ENCODE results near the gene COL2A1.

DNA sequence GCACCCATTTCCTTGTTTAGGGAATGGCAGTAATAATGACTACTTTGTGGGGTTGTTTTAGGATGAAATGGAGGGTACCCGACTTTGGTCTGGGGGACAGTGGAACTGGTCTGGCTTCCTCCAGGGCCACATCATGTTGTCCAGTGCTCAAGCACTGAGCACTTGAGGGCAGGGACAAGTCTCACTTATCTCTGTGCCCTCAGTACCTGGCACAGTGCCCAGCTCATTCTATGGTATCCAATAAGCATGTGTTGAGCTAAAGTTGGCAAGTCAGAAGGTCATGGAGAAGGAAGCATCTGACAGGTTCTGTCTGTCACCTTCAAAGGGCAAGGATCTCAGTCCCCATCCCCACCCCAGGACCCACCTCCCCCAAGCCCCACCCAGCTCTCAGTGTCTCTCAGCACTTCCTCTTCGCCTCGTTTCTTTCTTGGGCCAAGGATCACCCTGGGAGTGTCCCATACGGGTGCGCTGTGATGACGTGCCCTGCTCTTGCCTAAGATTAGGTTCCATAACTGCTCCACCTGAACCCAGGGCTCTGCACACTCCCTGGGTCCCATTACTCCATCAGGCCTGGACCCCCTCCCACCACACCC lies 65.2 kb downstream of the COL2A1 start:
- TF ChIP-seq, protein P1, sequence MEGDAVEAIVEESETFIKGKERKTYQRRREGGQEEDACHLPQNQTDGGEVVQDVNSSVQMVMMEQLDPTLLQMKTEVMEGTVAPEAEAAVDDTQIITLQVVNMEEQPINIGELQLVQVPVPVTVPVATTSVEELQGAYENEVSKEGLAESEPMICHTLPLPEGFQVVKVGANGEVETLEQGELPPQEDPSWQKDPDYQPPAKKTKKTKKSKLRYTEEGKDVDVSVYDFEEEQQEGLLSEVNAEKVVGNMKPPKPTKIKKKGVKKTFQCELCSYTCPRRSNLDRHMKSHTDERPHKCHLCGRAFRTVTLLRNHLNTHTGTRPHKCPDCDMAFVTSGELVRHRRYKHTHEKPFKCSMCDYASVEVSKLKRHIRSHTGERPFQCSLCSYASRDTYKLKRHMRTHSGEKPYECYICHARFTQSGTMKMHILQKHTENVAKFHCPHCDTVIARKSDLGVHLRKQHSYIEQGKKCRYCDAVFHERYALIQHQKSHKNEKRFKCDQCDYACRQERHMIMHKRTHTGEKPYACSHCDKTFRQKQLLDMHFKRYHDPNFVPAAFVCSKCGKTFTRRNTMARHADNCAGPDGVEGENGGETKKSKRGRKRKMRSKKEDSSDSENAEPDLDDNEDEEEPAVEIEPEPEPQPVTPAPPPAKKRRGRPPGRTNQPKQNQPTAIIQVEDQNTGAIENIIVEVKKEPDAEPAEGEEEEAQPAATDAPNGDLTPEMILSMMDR (IDR thresholded peaks at IDR 0.05; ENCODE audit: insufficient read depth, low read length, poor library complexity, severe bottlenecking): no peak
- no peak for TF ChIP-seq EZH2phosphoT487 (conservative IDR thresholded peaks at IDR 0.05; ENCODE audit: low read length)
